ENCODE measurements around the gene AGAP1. TPM values are rescaled to one million over a fixed set of nuclear protein-coding genes. Genes with fewer than 3 reads are reported as not detected.

The AGAP1 gene
- total RNA-seq, 2 experiments from 2014 or later: 2.4 to 4.5 TPM

GRCh38 chr2:236157366-236157765 is 663.5 kb downstream of the AGAP1 start:
- DNase-seq: no peak
- no peak for ATAC-seq (ENCODE audit: low read depth)
- Mint-ChIP-seq H3K4me3 (no peak overlapping the region), H3K27me3 (peaks cover 38% of the 10 kb centered on the region), H3K27ac (no peak overlapping the region), H3K36me3 (no peaks in the 10 kb centered on the region), H3K9me3 (peaks cover 1% of the 10 kb centered on the region), H3K4me1 (no peaks in the 10 kb centered on the region)
- POLR2A ChIA-PET: no interaction called here

- Mint-ChIP-seq H3K27me3 (peaks cover 42% of the 10 kb centered on the region), H3K9me3 (peaks cover 1% of the 10 kb centered on the region), H3K4me1 (no peaks in the 10 kb centered on the region), H3K27ac (no peak overlapping the region), H3K36me3 (no peaks in the 10 kb centered on the region), H3K4me3 (no peak overlapping the region)
- ATAC-seq (ENCODE audit: low read depth) (no peak), DNase-seq (no peak)
- POLR2A ChIA-PET: no interaction called here
These were observed 664.1 kb downstream of the AGAP1 start for GRCh38 chr2:236157815-236158498.

- no peak overlapping the region for H3K4me3 Mint-ChIP-seq
- peaks cover 43% of the 10 kb centered on the region for H3K27me3 Mint-ChIP-seq
- H3K27ac Mint-ChIP-seq: no peak overlapping the region
- H3K36me3 Mint-ChIP-seq: no peaks in the 10 kb centered on the region
- no peak for ATAC-seq (ENCODE audit: low read depth)
- DNase-seq: no peak
- no peaks in the 10 kb centered on the region for H3K4me1 Mint-ChIP-seq
- POLR2A ChIA-PET: interaction anchor here (0.7 kb wide), 1 partner anchor 1416 kb away, joined by 3 read pairs; no protein-coding TSS in a partner anchor
- peaks cover 1% of the 10 kb centered on the region for H3K9me3 Mint-ChIP-seq
These were observed 665.3 kb downstream of the AGAP1 start for GRCh38 chr2:236158969-236159777.

- POLR2A ChIA-PET: no interaction called here
- H3K4me1 Mint-ChIP-seq: no peaks in the 10 kb centered on the region
- H3K9me3 Mint-ChIP-seq: no peaks in the 10 kb centered on the region
- H3K27me3 Mint-ChIP-seq: peaks cover 44% of the 10 kb centered on the region
- no peak for ATAC-seq (ENCODE audit: low read depth)
- no peak overlapping the region for H3K27ac Mint-ChIP-seq
- H3K36me3 Mint-ChIP-seq: no peaks in the 10 kb centered on the region
- no peak overlapping the region for H3K4me3 Mint-ChIP-seq
- no peak for DNase-seq
These were observed 665.9 kb downstream of the AGAP1 start for GRCh38 chr2:236159778-236160170.

- H3K27me3 Mint-ChIP-seq: peaks cover 52% of the 10 kb centered on the region
These were observed 666.7 kb downstream of the AGAP1 start for GRCh38 chr2:236160366-236161081.

GRCh38 chr2:236161082-236161462 is 667.2 kb downstream of the AGAP1 start:
- POLR2A ChIA-PET: no interaction called here
- H3K9me3 Mint-ChIP-seq: no peaks in the 10 kb centered on the region

More at GRCh38 chr2:236160366-236161081, 666.7 kb downstream of the AGAP1 start:
- H3K27ac Mint-ChIP-seq: no peak overlapping the region
- no peaks in the 10 kb centered on the region for H3K4me1 Mint-ChIP-seq
- DNase-seq (no peak), ATAC-seq (ENCODE audit: low read depth) (no peak)
- POLR2A ChIA-PET: no interaction called here
- no peaks in the 10 kb centered on the region for H3K9me3 Mint-ChIP-seq
- H3K4me3 Mint-ChIP-seq: no peak overlapping the region
- H3K36me3 Mint-ChIP-seq: no peaks in the 10 kb centered on the region

GRCh38 chr2:236161531-236161930 is 667.7 kb downstream of the AGAP1 start:
- Mint-ChIP-seq H3K4me3 (no peak overlapping the region), H3K27me3 (peaks cover 62% of the 10 kb centered on the region)
- POLR2A ChIA-PET: no interaction called here

More at GRCh38 chr2:236161082-236161462, 667.2 kb downstream of the AGAP1 start:
- ATAC-seq (ENCODE audit: low read depth): no peak
- Mint-ChIP-seq H3K4me3 (no peak overlapping the region), H3K4me1 (no peaks in the 10 kb centered on the region), H3K27me3 (peaks cover 57% of the 10 kb centered on the region), H3K36me3 (no peaks in the 10 kb centered on the region), H3K27ac (no peak overlapping the region)
- no peak for DNase-seq

GRCh38 chr2:236162031-236162845 is 668.4 kb downstream of the AGAP1 start:
- POLR2A ChIA-PET: no interaction called here
- no peak overlapping the region for H3K27ac Mint-ChIP-seq
- peaks cover 66% of the 10 kb centered on the region for H3K27me3 Mint-ChIP-seq
- H3K36me3 Mint-ChIP-seq: no peaks in the 10 kb centered on the region
- peaks cover 2% of the 10 kb centered on the region for H3K4me1 Mint-ChIP-seq
- H3K4me3 Mint-ChIP-seq: no peak overlapping the region
- DNase-seq (no peak), ATAC-seq (ENCODE audit: low read depth) (no peak)
- peaks cover 2% of the 10 kb centered on the region for H3K9me3 Mint-ChIP-seq

More at GRCh38 chr2:236161531-236161930, 667.7 kb downstream of the AGAP1 start:
- DNase-seq (no peak), ATAC-seq (ENCODE audit: low read depth) (no peak)
- H3K27ac Mint-ChIP-seq: no peak overlapping the region
- no peaks in the 10 kb centered on the region for H3K36me3 Mint-ChIP-seq
- H3K9me3 Mint-ChIP-seq: peaks cover 2% of the 10 kb centered on the region
- peaks cover 2% of the 10 kb centered on the region for H3K4me1 Mint-ChIP-seq

GRCh38 chr2:236162882-236163470 is 669.1 kb downstream of the AGAP1 start:
- Mint-ChIP-seq H3K27ac (no peak overlapping the region), H3K36me3 (no peaks in the 10 kb centered on the region), H3K27me3 (peaks cover 59% of the 10 kb centered on the region), H3K4me1 (peaks cover 2% of the 10 kb centered on the region), H3K9me3 (peaks cover 2% of the 10 kb centered on the region), H3K4me3 (no peak overlapping the region)
- DNase-seq (no peak), ATAC-seq (ENCODE audit: low read depth) (no peak)
- POLR2A ChIA-PET: no interaction called here

- Mint-ChIP-seq H3K36me3 (no peaks in the 10 kb centered on the region), H3K4me3 (no peak overlapping the region), H3K27me3 (peaks cover 52% of the 10 kb centered on the region), H3K9me3 (peaks cover 2% of the 10 kb centered on the region), H3K27ac (no peak overlapping the region), H3K4me1 (peaks cover 2% of the 10 kb centered on the region)
- POLR2A ChIA-PET: no interaction called here
- ATAC-seq (ENCODE audit: low read depth): no peak
- DNase-seq: no peak
These were observed 669.8 kb downstream of the AGAP1 start for GRCh38 chr2:236163471-236164200.

GRCh38 chr2:236164201-236164924 is 670.5 kb downstream of the AGAP1 start:
- POLR2A ChIA-PET: no interaction called here
- no peak overlapping the region for H3K27ac Mint-ChIP-seq
- ATAC-seq (ENCODE audit: low read depth) (no peak), DNase-seq (no peak)
- peaks cover 3% of the 10 kb centered on the region for H3K4me1 Mint-ChIP-seq
- peaks cover 54% of the 10 kb centered on the region for H3K27me3 Mint-ChIP-seq
- H3K4me3 Mint-ChIP-seq: no peak overlapping the region
- peaks cover 2% of the 10 kb centered on the region for H3K9me3 Mint-ChIP-seq
- H3K36me3 Mint-ChIP-seq: peaks cover under 1% of the 10 kb centered on the region
